Measurements from ENCODE around the gene TMX4. TPM values are rescaled to one million over a fixed set of nuclear protein-coding genes. Genes with fewer than 3 reads are reported as not detected.

The TMX4 gene
- total RNA-seq, 4 donors from 2014 or later = 16.2 to 24.2 (median 21.8) TPM

- H3K4me1 ChIP-seq = no peaks in the 10 kb centered on the region
- no peaks in the 10 kb centered on the region for H3K27me3 ChIP-seq
- DNase-seq (ENCODE audit: low spot score in 2 of 2) = no peak
- WGBS = 98% methylated on average over 1 of the region's 1 CpG
- TF ChIP-seq CTCF (IDR thresholded peaks at IDR 0.05) = no peak
- TF ChIP-seq POLR2A (IDR thresholded peaks at IDR 0.05) = no peak
- TF ChIP-seq EP300 (IDR thresholded peaks at IDR 0.05) = no peak
- H3K4me3 ChIP-seq = no peak overlapping the region
- peaks cover 6% of the 10 kb centered on the region for H3K9me3 ChIP-seq
- H3K27ac ChIP-seq = no peak overlapping the region
- peaks cover 72% of the 10 kb centered on the region for H3K36me3 ChIP-seq
Observed at GRCh38 chr20:7994809-7995208, 24.8 kb downstream of the TMX4 start.

- no peak for DNase-seq (ENCODE audit: low spot score in 2 of 2)
- Histone ChIP-seq H3K4me1 (no peaks in the 10 kb centered on the region), H3K9me3 (peaks cover 6% of the 10 kb centered on the region), H3K36me3 (peaks cover 64% of the 10 kb centered on the region), H3K27me3 (no peaks in the 10 kb centered on the region), H3K4me3 (no peak overlapping the region), H3K27ac (no peak overlapping the region)
- 97% methylated on average over 2 of the region's 2 CpGs for WGBS
- TF ChIP-seq POLR2AphosphoS5 (IDR thresholded peaks at IDR 0.05) = no peak
- TF ChIP-seq POLR2A (IDR thresholded peaks at IDR 0.05) = no peak
- TF ChIP-seq EP300 (IDR thresholded peaks at IDR 0.05) = no peak
- TF ChIP-seq CTCF (IDR thresholded peaks at IDR 0.05) = no peak
Observed at GRCh38 chr20:7993703-7994102, 25.9 kb downstream of the TMX4 start.

GRCh38 chr20:7993238-7993637, 26.3 kb downstream of the TMX4 start:
- no peaks in the 10 kb centered on the region for H3K27me3 ChIP-seq
- no peaks in the 10 kb centered on the region for H3K4me1 ChIP-seq
- WGBS = 84% methylated on average over 2 of the region's 2 CpGs
- peaks cover 6% of the 10 kb centered on the region for H3K9me3 ChIP-seq
- no peak overlapping the region for H3K4me3 ChIP-seq
- H3K36me3 ChIP-seq = peaks cover 59% of the 10 kb centered on the region
- no peak for DNase-seq (ENCODE audit: low spot score in 2 of 2)
- no peak overlapping the region for H3K27ac ChIP-seq
- no peak for TF ChIP-seq POLR2AphosphoS5 (IDR thresholded peaks at IDR 0.05)
- TF ChIP-seq CTCF (IDR thresholded peaks at IDR 0.05) = no peak
- no peak for TF ChIP-seq POLR2A (IDR thresholded peaks at IDR 0.05)
- TF ChIP-seq EP300 (IDR thresholded peaks at IDR 0.05) = no peak

- Histone ChIP-seq H3K36me3 (peaks cover 41% of the 10 kb centered on the region), H3K9me3 (peaks cover 6% of the 10 kb centered on the region), H3K4me1 (no peaks in the 10 kb centered on the region), H3K27ac (no peak overlapping the region), H3K27me3 (no peaks in the 10 kb centered on the region), H3K4me3 (no peak overlapping the region)
- no peak for DNase-seq (ENCODE audit: low spot score in 2 of 2)
- TF ChIP-seq EP300 (IDR thresholded peaks at IDR 0.05) = no peak
- no peak for TF ChIP-seq POLR2A (IDR thresholded peaks at IDR 0.05)
- TF ChIP-seq POLR2AphosphoS5 (IDR thresholded peaks at IDR 0.05) = no peak
- no peak for TF ChIP-seq CTCF (IDR thresholded peaks at IDR 0.05)
Observed at GRCh38 chr20:7990385-7990784, 29.2 kb downstream of the TMX4 start.

- Histone ChIP-seq H3K27ac (no peak overlapping the region), H3K9me3 (peaks cover 6% of the 10 kb centered on the region), H3K36me3 (peaks cover 35% of the 10 kb centered on the region), H3K4me3 (no peak overlapping the region), H3K4me1 (no peaks in the 10 kb centered on the region), H3K27me3 (no peaks in the 10 kb centered on the region)
- no peak for TF ChIP-seq POLR2A (IDR thresholded peaks at IDR 0.05)
- TF ChIP-seq POLR2AphosphoS5 (IDR thresholded peaks at IDR 0.05) = no peak
- no peak for TF ChIP-seq EP300 (IDR thresholded peaks at IDR 0.05)
- no peak for TF ChIP-seq CTCF (IDR thresholded peaks at IDR 0.05)
- WGBS = 67% methylated on average over 1 of the region's 1 CpG
- no peak for DNase-seq (ENCODE audit: low spot score in 2 of 2)
Observed at GRCh38 chr20:7989379-7989778, 30.2 kb downstream of the TMX4 start.

Measured in suprapubic skin (tissue), 4 donors.